Mesenchymal stem cell (in vitro differentiated cells and primary cell): ENCODE measurements around the gene ATP6V0E1.

Experiments used
- DNase-seq: peaks from one replicate; pipeline ENCODE4 v3.0.0-alpha.2; 2013
- H2AFZ ChIP-seq: one replicate; pipeline ENCODE4 v1.6.1; 2013; ENCODE audit warnings: low read depth, mild to moderate bottlenecking, control low read depth, inconsistent platforms, low read length, moderate library complexity
- H2AK5ac ChIP-seq: 2 replicates; pipeline ENCODE4 v1.6.1; 2013; ENCODE audit warnings: low read length, moderate library complexity, mild to moderate bottlenecking, inconsistent platforms; ENCODE audit not compliant: severe bottlenecking
- H2BK120ac ChIP-seq: one replicate; pipeline ENCODE4 v1.6.1; 2013; ENCODE audit warnings: low read depth, mild to moderate bottlenecking, inconsistent platforms, low read length, moderate library complexity
- H2BK12ac ChIP-seq, 2 experiments: one replicate each; pipeline ENCODE4 v1.6.1; 2013; ENCODE audit warnings: inconsistent platforms in 2 of 2, low read length in 2 of 2, mild to moderate bottlenecking in 2 of 2, moderate library complexity in 2 of 2, control low read depth in 1 of 2
- H2BK15ac ChIP-seq: one replicate; pipeline ENCODE4 v1.6.1; 2013; ENCODE audit warnings: mild to moderate bottlenecking, low read depth, inconsistent platforms; ENCODE audit not compliant: poor library complexity, severe bottlenecking
- H2BK5ac ChIP-seq: 2 replicates; pipeline ENCODE4 v1.6.1; 2013; ENCODE audit warnings: low read depth, mild to moderate bottlenecking, low read length, control low read depth, inconsistent platforms; ENCODE audit not compliant: poor library complexity, severe bottlenecking
- H3K14ac ChIP-seq, 2 experiments: one replicate each; pipeline ENCODE4 v1.6.1; 2013; ENCODE audit warnings: inconsistent platforms in 2 of 2, low read length in 2 of 2, control low read depth in 1 of 2, mild to moderate bottlenecking in 1 of 2, moderate library complexity in 1 of 2
- H3K18ac ChIP-seq, 2 experiments: one replicate each; pipeline ENCODE4 v1.6.1; 2013; ENCODE audit warnings: inconsistent platforms in 2 of 2, low read length in 2 of 2, control low read depth in 1 of 2, low read depth in 1 of 2, mild to moderate bottlenecking in 1 of 2
- H3K23ac ChIP-seq, 2 experiments: one replicate each; pipeline ENCODE4 v1.6.1; 2013; ENCODE audit warnings: inconsistent platforms in 2 of 2, low read length in 2 of 2, mild to moderate bottlenecking in 2 of 2, moderate library complexity in 2 of 2, control low read depth in 1 of 2
- H3K27ac ChIP-seq: 2 replicates; pipeline ENCODE4 v1.5.1; 2013; ENCODE audit warnings: mild to moderate bottlenecking, moderate library complexity, low read length, control low read depth, inconsistent platforms; ENCODE audit not compliant: poor library complexity, severe bottlenecking
- H3K27me3 ChIP-seq, 2 experiments: 2 replicates each; pipeline versions ENCODE4 v1.6.1 to v1.7.0; 2013; ENCODE audit warnings: low read length in 2 of 2, mild to moderate bottlenecking in 2 of 2, moderate library complexity in 2 of 2, control low read depth in 1 of 2, inconsistent platforms in 1 of 2; ENCODE audit not compliant: control insufficient read depth in 1 of 2, insufficient read depth in 1 of 2
- H3K36me3 ChIP-seq, 2 experiments: 2 replicates each; pipeline versions ENCODE4 v1.6.1 to v1.7.0; 2013; ENCODE audit warnings: low read length in 2 of 2, control low read depth in 1 of 2, inconsistent platforms in 1 of 2, low read depth in 1 of 2, mild to moderate bottlenecking in 1 of 2; ENCODE audit not compliant: insufficient read depth in 2 of 2, control insufficient read depth in 1 of 2
- H3K4ac ChIP-seq, 2 experiments: one replicate each; pipeline ENCODE4 v1.6.1; 2013; ENCODE audit warnings: inconsistent platforms in 2 of 2, low read length in 2 of 2, mild to moderate bottlenecking in 2 of 2, moderate library complexity in 2 of 2, control low read depth in 1 of 2, low read depth in 1 of 2
- H3K4me1 ChIP-seq: 2 replicates; pipeline ENCODE4 v1.6.1; 2013; ENCODE audit warnings: low read depth, low read length, control low read depth; ENCODE audit not compliant: control insufficient read depth, insufficient read depth
- H3K4me2 ChIP-seq: 2 replicates; pipeline ENCODE4 v1.6.1; 2013; ENCODE audit warnings: low read length, mild to moderate bottlenecking, inconsistent platforms; ENCODE audit not compliant: poor library complexity, severe bottlenecking
- H3K4me3 ChIP-seq, 2 experiments: 2 replicates each; pipeline versions ENCODE4 v1.5.1 to v1.7.0; 2013; ENCODE audit warnings: low read length in 2 of 2, mild to moderate bottlenecking in 2 of 2, control low read depth in 1 of 2, low read depth in 1 of 2; ENCODE audit not compliant: insufficient read depth in 1 of 2
- H3K79me1 ChIP-seq: replicated peaks from 2 replicates; pipeline ENCODE4 v1.6.1; 2013; ENCODE audit warnings: mild to moderate bottlenecking, control low read depth, low read length, inconsistent platforms; ENCODE audit not compliant: poor library complexity, severe bottlenecking
- H3K9ac ChIP-seq: 2 replicates; pipeline ENCODE4 v1.7.0; 2013; ENCODE audit warnings: mild to moderate bottlenecking, low read length, moderate library complexity
- H3K9me3 ChIP-seq: 2 replicates; pipeline ENCODE4 v1.7.0; 2013; ENCODE audit warnings: mild to moderate bottlenecking, low read length; ENCODE audit not compliant: control insufficient read depth
- H4K8ac ChIP-seq: one replicate; pipeline ENCODE4 v1.6.1; 2013; ENCODE audit warnings: inconsistent platforms, mild to moderate bottlenecking, low read length, moderate library complexity
- H4K91ac ChIP-seq: one replicate; pipeline ENCODE4 v1.6.1; 2013; ENCODE audit warnings: mild to moderate bottlenecking, low read length, inconsistent platforms
- WGBS: methylation state at CpG from one replicate; pipeline ENCODE4 v1.1.7; 2013; ENCODE audit warnings: mixed read lengths; 5-methylcytosine and 5-hydroxymethylcytosine counted together

The ATP6V0E1 gene

GRCh38 chr5:172990776-172991175 is 7.2 kb downstream of the ATP6V0E1 start:
- H3K9ac ChIP-seq = no peak overlapping the region
- peaks cover 30% of the 10 kb centered on the region for H3K79me1 ChIP-seq
- H3K27me3 ChIP-seq = no peaks in the 10 kb centered on the region
- H3K4ac ChIP-seq = no peak overlapping the region
- H2BK12ac ChIP-seq = no peak overlapping the region
- WGBS = 97% methylated on average over 8 of the region's 8 CpGs
- H3K4me3 ChIP-seq = no peak overlapping the region
- peaks cover 5% of the 10 kb centered on the region for H3K4me1 ChIP-seq
- H3K23ac ChIP-seq = no peak overlapping the region
- no peak overlapping the region for H2BK120ac ChIP-seq
- no peak overlapping the region for H2BK5ac ChIP-seq
- no peak overlapping the region for H3K4me2 ChIP-seq
- H3K36me3 ChIP-seq = peaks cover 30 to 77% of the 10 kb centered on the region in 2 experiments
- no peak overlapping the region for H4K8ac ChIP-seq
- no peak overlapping the region for H3K14ac ChIP-seq
- no peak overlapping the region for H2AFZ ChIP-seq
- H3K27ac ChIP-seq = no peak overlapping the region
- H2BK15ac ChIP-seq = no peak overlapping the region
- H4K91ac ChIP-seq = no peak overlapping the region
- DNase-seq = no peak
- no peak overlapping the region for H3K18ac ChIP-seq
- H3K9me3 ChIP-seq = no peaks in the 10 kb centered on the region
- no peak overlapping the region for H2AK5ac ChIP-seq

GRCh38 chr5:172994405-172994804 is 10.8 kb downstream of the ATP6V0E1 start:
- H2BK5ac ChIP-seq = no peak overlapping the region
- no peak overlapping the region for H3K23ac ChIP-seq
- H3K36me3 ChIP-seq = peaks cover 31 to 72% of the 10 kb centered on the region in 2 experiments
- no peak overlapping the region for H2BK12ac ChIP-seq
- no peak overlapping the region for H2AFZ ChIP-seq
- DNase-seq = no peak
- H2BK15ac ChIP-seq = no peak overlapping the region
- no peak overlapping the region for H2AK5ac ChIP-seq
- H3K4me1 ChIP-seq = peaks cover 2% of the 10 kb centered on the region
- no peak overlapping the region for H3K14ac ChIP-seq
- H3K4me3 ChIP-seq = no peak overlapping the region
- no peak overlapping the region for H3K4ac ChIP-seq
- H3K27ac ChIP-seq = no peak overlapping the region
- no peaks in the 10 kb centered on the region for H3K27me3 ChIP-seq
- no peak overlapping the region for H4K8ac ChIP-seq
- H2BK120ac ChIP-seq = no peak overlapping the region
- H3K18ac ChIP-seq = no peak overlapping the region
- no peak overlapping the region for H3K4me2 ChIP-seq
- H3K9me3 ChIP-seq = no peaks in the 10 kb centered on the region
- no peak overlapping the region for H3K9ac ChIP-seq
- no peak overlapping the region for H4K91ac ChIP-seq
- peaks cover 28% of the 10 kb centered on the region for H3K79me1 ChIP-seq
- 100% methylated on average over 2 of the region's 2 CpGs for WGBS

- no peak overlapping the region for H2AFZ ChIP-seq
- H2BK5ac ChIP-seq = no peak overlapping the region
- H2AK5ac ChIP-seq = no peak overlapping the region
- H3K79me1 ChIP-seq = peaks cover 38% of the 10 kb centered on the region
- no peak overlapping the region for H3K9ac ChIP-seq
- H4K8ac ChIP-seq = no peak overlapping the region
- peaks cover 23 to 51% of the 10 kb centered on the region in 2 experiments for H3K36me3 ChIP-seq
- H3K9me3 ChIP-seq = no peaks in the 10 kb centered on the region
- H2BK15ac ChIP-seq = no peak overlapping the region
- no peak overlapping the region for H4K91ac ChIP-seq
- H2BK12ac ChIP-seq = no peak overlapping the region
- no peak overlapping the region for H3K4me2 ChIP-seq
- H3K27ac ChIP-seq = no peak overlapping the region
- H3K4me1 ChIP-seq = peaks cover 2% of the 10 kb centered on the region
- no peak overlapping the region for H3K18ac ChIP-seq
- H2BK120ac ChIP-seq = no peak overlapping the region
- no peak for DNase-seq
- WGBS = no CpG with 5 or more reads among the region's 3 CpGs
- H3K23ac ChIP-seq = no peak overlapping the region
- no peaks in the 10 kb centered on the region for H3K27me3 ChIP-seq
- H3K4me3 ChIP-seq = no peak overlapping the region
- H3K4ac ChIP-seq = no peak overlapping the region
- H3K14ac ChIP-seq = no peak overlapping the region
These were observed 15.9 kb downstream of the ATP6V0E1 start for GRCh38 chr5:172999372-172999973.

- Histone ChIP-seq H3K4me2 (no peak overlapping the region), H3K4me1 (peaks cover 2% of the 10 kb centered on the region), H2AK5ac (no peak overlapping the region), H2AFZ (no peak overlapping the region), H3K4me3 (no peak overlapping the region), H3K36me3 (peaks cover 22 to 46% of the 10 kb centered on the region in 2 experiments), H3K27me3 (no peaks in the 10 kb centered on the region), H3K27ac (no peak overlapping the region), H3K79me1 (peaks cover 39% of the 10 kb centered on the region), H4K8ac (no peak overlapping the region), H2BK120ac (no peak overlapping the region), H3K9me3 (no peaks in the 10 kb centered on the region), H4K91ac (no peak overlapping the region), H3K23ac (no peak overlapping the region), H3K4ac (no peak overlapping the region), H2BK5ac (no peak overlapping the region), H3K18ac (no peak overlapping the region), H3K9ac (no peak overlapping the region), H3K14ac (no peak overlapping the region), H2BK12ac (no peak overlapping the region), H2BK15ac (no peak overlapping the region)
- no peak for DNase-seq
- 82% methylated on average over 1 of the region's 1 CpG for WGBS
These were observed 16.4 kb downstream of the ATP6V0E1 start for GRCh38 chr5:172999974-173000373.
